Activated naive CD8-positive, alpha-beta T cell treated with anti-CD3 and anti-CD28 coated beads, Interleukin-2, amount 10 ng/mL, durations not matched to agents 7 days and 5 days (primary cell): Measurements from ENCODE around the gene CHODL. TPM values are rescaled to one million over a fixed set of nuclear protein-coding genes. Genes with fewer than 3 reads are reported as not detected.

Experiments
- ATAC-seq: fragments of 150-1000 bp; cut with Tn5 transposase; one replicate; pipeline ENCODE4 v1.10.0; 2021; ENCODE audit warnings: low read depth, moderate library complexity
- POLR2A ChIA-PET: fragments of 350-600 bp; sonication (Branson Sonifier 250); formaldehyde crosslinking; loops from one replicate; lab custom pipeline; 2021; ENCODE audit warnings: antibody characterized with exemption; lab: Charles Lee
- DNase-seq: peaks from one replicate; pipeline ENCODE4 v3.0.0; 2021
- H3K27ac Mint-ChIP-seq: one replicate; pipeline ENCODE4 v1.8.0; 2022; ENCODE audit warnings: mild to moderate bottlenecking, mixed read lengths
- H3K27me3 Mint-ChIP-seq: one replicate; pipeline ENCODE4 v1.8.0; 2022; ENCODE audit warnings: mild to moderate bottlenecking, moderate library complexity, mixed read lengths
- H3K36me3 Mint-ChIP-seq: one replicate; pipeline ENCODE4 v1.8.0; 2021; ENCODE audit warnings: mild to moderate bottlenecking, mixed read lengths
- H3K4me1 Mint-ChIP-seq: one replicate; pipeline ENCODE4 v1.8.0; 2021; ENCODE audit warnings: mixed read lengths
- H3K4me3 Mint-ChIP-seq: one replicate; pipeline ENCODE4 v1.8.0; 2022; ENCODE audit warnings: mild to moderate bottlenecking, moderate library complexity, mixed read lengths
- H3K9me3 Mint-ChIP-seq: one replicate; pipeline ENCODE4 v1.8.0; 2021; ENCODE audit warnings: mixed read lengths
- total RNA-seq, 2 experiments: library from RNA; stranded (reverse); gene quantifications; one replicate each; pipeline ENCODE4 v1.2.3, GENCODE V29; 2021

The CHODL gene
- total RNA-seq, 2 experiments from 2014 or later, result 0.28 to 0.31 TPM

DNA sequence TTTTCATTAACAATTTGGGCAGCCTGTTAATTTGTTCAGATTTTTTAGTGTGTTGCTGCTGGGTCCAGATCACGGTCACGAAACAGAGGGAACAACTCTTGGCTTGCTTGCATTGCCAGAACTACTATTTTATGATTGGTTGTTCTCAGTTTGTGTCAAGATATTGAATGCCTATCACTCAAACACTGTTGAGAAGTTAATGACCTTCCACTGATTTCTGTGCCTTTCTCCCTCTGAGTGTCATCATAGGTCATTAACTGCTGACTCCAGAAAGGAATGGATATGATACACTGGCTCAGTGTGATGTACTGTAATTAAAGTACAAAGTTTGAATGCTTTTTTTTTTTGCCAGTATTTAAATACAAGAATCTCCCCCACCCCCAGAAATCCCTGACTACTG lies 9.2 kb downstream of the CHODL start:
- Mint-ChIP-seq H3K27ac (no peak overlapping the region), H3K9me3 (no peaks in the 10 kb centered on the region), H3K36me3 (no peaks in the 10 kb centered on the region), H3K4me1 (no peaks in the 10 kb centered on the region), H3K27me3 (peaks cover 2% of the 10 kb centered on the region), H3K4me3 (no peak overlapping the region)
- POLR2A ChIA-PET, result no interaction called here
- ATAC-seq (no peak), DNase-seq (no peak)

DNA sequence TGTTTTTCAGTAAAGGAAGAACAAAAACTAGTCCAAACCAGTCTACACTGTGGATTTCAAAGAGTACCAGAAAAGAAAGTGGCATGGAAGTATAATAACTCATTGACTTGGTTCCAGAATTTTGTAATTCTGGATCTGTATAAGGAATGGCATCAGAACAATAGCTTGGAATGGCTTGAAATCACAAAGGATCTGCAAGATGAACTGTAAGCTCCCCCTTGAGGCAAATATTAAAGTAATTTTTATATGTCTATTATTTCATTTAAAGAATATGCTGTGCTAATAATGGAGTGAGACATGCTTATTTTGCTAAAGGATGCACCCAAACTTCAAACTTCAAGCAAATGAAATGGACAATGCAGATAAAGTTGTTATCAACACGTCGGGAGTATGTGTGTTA lies 21.3 kb downstream of the CHODL start:
- DNase-seq (no peak), ATAC-seq (no peak)
- Mint-ChIP-seq H3K4me3 (no peak overlapping the region), H3K36me3 (no peaks in the 10 kb centered on the region), H3K9me3 (no peaks in the 10 kb centered on the region), H3K4me1 (no peaks in the 10 kb centered on the region), H3K27me3 (no peaks in the 10 kb centered on the region), H3K27ac (no peak overlapping the region)
- POLR2A ChIA-PET, result no interaction called here

DNA sequence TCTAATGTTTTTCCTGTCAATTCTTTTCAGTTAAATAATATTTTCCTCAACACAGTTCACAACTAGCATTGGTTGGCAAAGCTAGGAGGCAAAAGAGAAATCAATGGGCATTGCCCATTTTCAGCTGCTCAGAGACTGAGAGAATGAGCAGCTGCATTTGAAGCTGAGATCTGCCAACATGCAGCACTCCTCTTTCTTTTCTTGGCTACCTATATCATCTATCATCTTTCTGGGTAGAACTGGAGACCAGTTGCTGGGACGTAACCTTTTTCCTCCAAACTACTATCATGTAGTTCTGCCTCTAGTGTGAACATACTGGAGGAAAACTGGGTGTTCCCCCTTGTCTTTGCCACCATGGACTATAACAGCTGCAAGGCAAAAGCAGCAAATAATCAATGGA lies 22.9 kb downstream of the CHODL start:
- Mint-ChIP-seq H3K36me3 (no peaks in the 10 kb centered on the region), H3K27me3 (no peaks in the 10 kb centered on the region), H3K9me3 (no peaks in the 10 kb centered on the region), H3K4me3 (no peak overlapping the region), H3K4me1 (no peaks in the 10 kb centered on the region), H3K27ac (no peak overlapping the region)
- no peak for DNase-seq
- POLR2A ChIA-PET, result no interaction called here
- no peak for ATAC-seq

DNA sequence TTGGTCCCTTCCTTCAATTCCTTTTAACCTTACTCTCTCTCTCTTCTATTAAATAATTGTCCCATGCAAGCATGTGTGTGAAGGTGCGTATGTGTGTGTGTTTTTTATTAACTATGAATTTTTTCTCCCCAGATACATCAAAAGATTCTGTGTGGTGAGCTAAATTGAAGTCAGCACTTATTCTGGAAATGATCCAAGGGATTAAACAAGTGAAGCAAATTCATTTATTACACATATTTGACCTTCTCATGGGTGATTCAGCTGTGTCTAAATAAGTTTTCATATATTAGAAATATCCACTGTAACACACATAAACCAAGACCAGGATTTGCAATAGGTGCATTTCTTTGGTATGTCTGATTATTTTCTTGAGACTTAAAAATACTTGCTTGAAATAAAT lies 24.3 kb downstream of the CHODL start:
- Mint-ChIP-seq H3K27me3 (no peaks in the 10 kb centered on the region), H3K27ac (no peak overlapping the region), H3K36me3 (no peaks in the 10 kb centered on the region), H3K4me3 (no peak overlapping the region), H3K9me3 (no peaks in the 10 kb centered on the region), H3K4me1 (no peaks in the 10 kb centered on the region)
- ATAC-seq, result no peak
- POLR2A ChIA-PET, result no interaction called here
- no peak for DNase-seq

DNA sequence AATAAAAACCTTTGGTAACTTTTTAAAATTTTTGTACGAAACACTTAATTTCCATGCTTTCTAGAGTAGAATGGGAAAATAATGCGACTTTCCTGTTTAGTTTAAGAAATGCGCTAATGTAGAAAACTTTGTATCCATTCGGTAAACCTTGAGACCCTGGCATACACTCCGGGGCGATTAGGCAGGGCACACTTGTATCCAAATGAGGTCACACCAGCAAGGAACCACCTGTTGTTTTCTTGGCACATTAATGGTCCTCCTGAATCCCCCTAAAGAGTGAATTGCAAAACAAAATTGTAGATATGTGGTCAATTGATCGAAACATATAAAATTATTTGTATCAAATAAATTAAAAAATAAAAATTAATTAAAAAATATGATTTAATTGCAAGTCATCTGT lies 25.2 kb downstream of the CHODL start:
- POLR2A ChIA-PET, result no interaction called here
- no peak overlapping the region for H3K4me3 Mint-ChIP-seq
- no peaks in the 10 kb centered on the region for H3K9me3 Mint-ChIP-seq
- no peaks in the 10 kb centered on the region for H3K27me3 Mint-ChIP-seq
- no peaks in the 10 kb centered on the region for H3K4me1 Mint-ChIP-seq
- no peaks in the 10 kb centered on the region for H3K36me3 Mint-ChIP-seq
- no peak for ATAC-seq
- H3K27ac Mint-ChIP-seq, result no peak overlapping the region
- DNase-seq, result no peak

DNA sequence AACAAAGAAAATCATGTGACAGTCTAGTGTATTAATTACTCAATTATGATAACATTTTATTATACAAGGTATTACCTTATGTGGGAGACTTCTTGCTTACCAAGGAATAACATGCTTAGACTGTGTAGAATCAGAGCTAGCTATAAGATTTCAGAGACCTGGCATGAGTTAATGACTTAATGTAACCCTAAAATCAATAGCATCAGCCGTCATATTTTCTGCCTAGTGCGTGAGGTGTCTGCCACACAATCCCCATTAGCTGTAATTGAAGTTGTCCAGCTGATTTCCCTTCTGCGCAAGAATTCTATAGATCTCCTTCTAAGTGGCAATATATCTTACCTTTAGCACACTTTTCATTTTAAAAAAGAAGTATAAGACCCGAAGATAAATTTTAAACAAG lies 28.8 kb downstream of the CHODL start:
- Mint-ChIP-seq H3K36me3 (no peaks in the 10 kb centered on the region), H3K4me3 (no peak overlapping the region), H3K9me3 (no peaks in the 10 kb centered on the region), H3K4me1 (no peaks in the 10 kb centered on the region), H3K27ac (no peak overlapping the region), H3K27me3 (no peaks in the 10 kb centered on the region)
- POLR2A ChIA-PET, result no interaction called here
- DNase-seq (no peak), ATAC-seq (no peak)

DNA sequence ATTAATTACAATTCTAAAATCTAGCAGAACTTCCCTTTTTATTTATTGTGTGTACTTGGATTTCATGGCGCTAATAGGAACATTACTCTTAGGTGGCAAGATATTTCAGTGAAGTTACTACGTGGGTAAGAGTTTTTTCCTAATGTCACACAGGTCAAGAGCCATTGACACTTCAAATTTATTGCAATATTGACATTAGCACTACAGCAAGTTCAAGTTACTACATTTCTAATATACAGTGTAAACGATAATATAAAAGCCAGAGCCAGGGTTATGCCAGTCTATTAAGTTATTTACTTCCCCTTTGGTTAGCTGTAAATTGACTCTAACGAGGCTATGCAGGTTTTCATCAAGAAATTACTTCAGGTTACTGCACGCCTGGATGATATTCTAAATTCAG lies 29.7 kb downstream of the CHODL start:
- Mint-ChIP-seq H3K4me3 (no peak overlapping the region), H3K27me3 (no peaks in the 10 kb centered on the region), H3K36me3 (no peaks in the 10 kb centered on the region), H3K27ac (no peak overlapping the region), H3K9me3 (no peaks in the 10 kb centered on the region), H3K4me1 (no peaks in the 10 kb centered on the region)
- ATAC-seq, result no peak
- no peak for DNase-seq
- POLR2A ChIA-PET, result no interaction called here

DNA sequence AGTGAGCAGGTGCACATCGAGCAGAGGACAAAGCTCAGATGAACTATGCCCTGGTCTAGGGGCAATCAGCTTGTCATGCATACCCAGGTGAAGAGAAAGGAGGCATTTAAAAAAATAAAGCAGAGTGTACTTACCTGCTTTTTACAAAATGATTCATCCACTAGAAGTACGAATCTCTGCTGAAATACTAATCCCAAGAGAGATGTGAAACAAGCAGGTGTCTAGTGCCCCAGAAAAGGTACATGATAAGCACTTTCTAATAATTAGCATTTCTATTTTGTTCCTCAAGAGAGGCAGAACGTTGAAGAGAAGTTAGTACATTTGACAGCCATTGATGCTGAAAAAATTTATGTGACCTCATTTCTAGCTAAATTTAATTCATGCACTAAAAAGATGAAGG lies 31.1 kb downstream of the CHODL start:
- no peaks in the 10 kb centered on the region for H3K9me3 Mint-ChIP-seq
- H3K27ac Mint-ChIP-seq, result no peak overlapping the region
- POLR2A ChIA-PET, result no interaction called here
- ATAC-seq, result no peak
- H3K27me3 Mint-ChIP-seq, result no peaks in the 10 kb centered on the region
- H3K36me3 Mint-ChIP-seq, result no peaks in the 10 kb centered on the region
- no peaks in the 10 kb centered on the region for H3K4me1 Mint-ChIP-seq
- H3K4me3 Mint-ChIP-seq, result no peak overlapping the region
- no peak for DNase-seq

DNA sequence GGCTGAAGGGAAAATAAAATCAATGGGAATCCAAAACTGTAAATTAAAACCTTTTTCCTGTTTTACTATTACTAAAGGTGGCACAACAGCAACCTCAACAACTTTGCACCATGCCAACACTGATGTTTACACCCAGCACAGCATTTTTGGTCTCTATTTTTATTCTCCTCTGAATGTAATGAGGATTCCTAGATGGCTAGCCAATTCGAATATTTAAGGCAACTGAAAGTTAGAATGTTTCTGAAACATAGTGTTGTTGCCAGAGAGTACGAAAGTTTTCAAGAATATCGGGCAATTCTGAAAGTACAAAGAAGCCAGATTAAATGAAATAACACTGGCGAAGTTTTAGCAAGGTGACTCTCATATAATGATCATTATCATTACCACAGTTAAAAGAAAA lies 40.7 kb downstream of the CHODL start:
- no peak for ATAC-seq
- Mint-ChIP-seq H3K9me3 (no peaks in the 10 kb centered on the region), H3K4me3 (no peak overlapping the region), H3K27me3 (peaks cover 2% of the 10 kb centered on the region), H3K36me3 (no peaks in the 10 kb centered on the region), H3K27ac (no peak overlapping the region), H3K4me1 (no peaks in the 10 kb centered on the region)
- DNase-seq, result no peak
- POLR2A ChIA-PET, result no interaction called here

DNA sequence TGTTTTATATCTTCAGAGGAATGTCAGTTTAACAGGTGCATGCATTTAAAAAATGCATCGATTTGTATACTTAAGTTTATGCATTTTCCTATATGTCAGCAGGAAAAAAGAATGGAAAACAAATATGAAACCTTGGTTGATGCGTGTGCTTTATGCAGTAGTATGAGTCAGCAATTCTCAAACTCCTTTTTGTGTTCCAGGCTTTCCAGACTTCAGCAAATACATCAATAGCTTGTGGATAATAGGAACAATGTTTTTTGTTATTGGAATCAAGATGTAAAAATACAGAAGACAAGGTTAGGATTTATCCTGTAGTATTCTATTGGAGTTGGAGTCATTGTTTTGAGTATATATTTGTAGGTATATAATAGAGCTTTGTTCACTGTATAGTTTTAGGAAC lies 45.2 kb downstream of the CHODL start:
- Mint-ChIP-seq H3K36me3 (no peaks in the 10 kb centered on the region), H3K27ac (no peak overlapping the region), H3K27me3 (peaks cover 5% of the 10 kb centered on the region), H3K4me1 (no peaks in the 10 kb centered on the region), H3K4me3 (no peak overlapping the region), H3K9me3 (no peaks in the 10 kb centered on the region)
- no peak for DNase-seq
- POLR2A ChIA-PET, result no interaction called here
- ATAC-seq, result no peak

DNA sequence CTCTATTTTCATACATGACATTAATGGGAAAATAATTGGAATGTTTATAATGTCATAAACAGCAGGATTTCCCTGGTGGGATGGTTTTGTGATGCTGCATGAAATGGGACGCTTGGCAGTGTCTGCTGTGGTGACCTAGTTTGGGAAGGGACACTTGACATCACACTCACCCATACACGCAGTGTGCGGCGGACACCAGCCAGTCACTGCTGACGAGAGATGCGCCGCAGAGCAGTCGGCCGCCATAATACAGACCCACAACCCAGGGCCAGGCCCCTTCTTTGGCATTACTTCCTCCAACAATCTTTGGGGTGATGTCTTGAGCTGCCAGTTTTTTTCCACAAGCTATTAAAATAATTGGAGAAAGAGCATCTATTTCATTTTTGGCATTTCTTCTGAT lies 49.5 kb downstream of the CHODL start:
- Mint-ChIP-seq H3K36me3 (no peaks in the 10 kb centered on the region), H3K4me1 (no peaks in the 10 kb centered on the region), H3K4me3 (no peak overlapping the region), H3K9me3 (no peaks in the 10 kb centered on the region), H3K27me3 (peaks cover 5% of the 10 kb centered on the region), H3K27ac (no peak overlapping the region)
- DNase-seq (no peak), ATAC-seq (no peak)
- POLR2A ChIA-PET, result no interaction called here

DNA sequence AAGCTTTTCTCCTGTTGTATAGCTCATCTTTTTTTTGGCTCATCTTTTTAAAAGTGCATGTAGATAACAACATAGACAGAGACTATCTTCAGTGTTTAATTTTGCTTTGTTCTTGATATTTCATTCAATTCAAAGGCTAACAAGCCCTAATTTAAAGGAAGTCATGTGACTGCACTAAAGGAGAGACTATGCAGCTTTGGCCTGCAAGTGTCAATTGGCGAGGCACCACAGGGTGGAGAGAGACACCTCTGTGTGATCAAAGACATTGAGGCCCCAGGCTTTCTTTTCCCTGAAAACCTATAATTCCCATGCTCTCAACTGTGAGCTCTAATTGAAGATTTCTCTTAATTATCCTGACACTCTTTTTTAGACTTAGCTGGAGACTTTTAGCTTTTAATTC lies 53.6 kb downstream of the CHODL start:
- POLR2A ChIA-PET, result no interaction called here
- no peak for DNase-seq
- Mint-ChIP-seq H3K4me1 (no peaks in the 10 kb centered on the region), H3K9me3 (no peaks in the 10 kb centered on the region), H3K27me3 (no peaks in the 10 kb centered on the region), H3K36me3 (no peaks in the 10 kb centered on the region), H3K27ac (no peak overlapping the region), H3K4me3 (no peak overlapping the region)
- ATAC-seq, result no peak

Other genes with a start within 250 kb of the CHODL start
- gene TMPRSS15, start 159.0 kb downstream of the CHODL start, total RNA-seq, result not detected